PC-3 (cell line): ENCODE measurements around the gene TMEM174. TPM values are rescaled to one million over a fixed set of nuclear protein-coding genes. Genes with fewer than 3 reads are reported as not detected.

Experiments
- ATAC-seq: fragments of 200-7000 bp; cut with Tn5 transposase; 2 replicates; pipeline ENCODE4 v1.9.1; 2020; ENCODE audit warnings: mild to moderate bottlenecking, moderate library complexity
- BruUV-seq: library from RNA; stranded (reverse); fragments of 400-500 nt; replicated peaks from 2 replicates; lab custom pipeline; 2021; lab: Mats Ljungman, UMichigan
- CTCF ChIA-PET: fragments of 300-600 bp; sonication (Branson Sonifier 250); formaldehyde crosslinking; loops from one replicate; lab custom pipeline; 2022; ENCODE audit warnings: antibody characterized with exemption; lab: Charles Lee
- POLR2A ChIA-PET: fragments of 300-600 bp; sonication (Branson Sonifier 250); formaldehyde crosslinking; loops from one replicate; lab custom pipeline; 2022; ENCODE audit warnings: antibody characterized with exemption; ENCODE audit not compliant: unreplicated experiment; lab: Charles Lee
- DNase-seq: peaks from one replicate; pipeline ENCODE4 v3.0.0-alpha.2; 2015
- H2AFZ ChIP-seq: fragments of 300-600 bp; sonication (generic); 2 replicates; pipeline ENCODE4 v1.6.0; 2016; ENCODE audit warnings: antibody characterized with exemption, low read length
- H3F3A ChIP-seq: fragments of 300-600 bp; sonication (generic); one replicate; pipeline ENCODE4 v1.6.0; 2017; ENCODE audit warnings: antibody characterized with exemption, low read length, control low read depth, mild to moderate bottlenecking; ENCODE audit not compliant: unreplicated experiment
- H3K27ac ChIP-seq: fragments of 300-600 bp; sonication (generic); 2 replicates; pipeline ENCODE4 v1.5.1; 2016; ENCODE audit warnings: mild to moderate bottlenecking, low read length
- H3K27me3 ChIP-seq: fragments of 300-600 bp; sonication (generic); 2 replicates; pipeline ENCODE4 v1.6.1; 2016; ENCODE audit warnings: low read length, mixed read lengths
- H3K36me3 ChIP-seq: fragments of 300-600 bp; sonication (generic); 2 replicates; pipeline ENCODE4 v1.6.1; 2016; ENCODE audit warnings: low read depth, mixed run types, low read length, mixed read lengths
- H3K4me1 ChIP-seq: fragments of 300-600 bp; sonication (generic); 2 replicates; pipeline ENCODE4 v1.5.1; 2016; ENCODE audit warnings: low read length; ENCODE audit not compliant: insufficient read depth
- H3K4me2 ChIP-seq: fragments of 300-600 bp; sonication (generic); 2 replicates; pipeline ENCODE4 v1.6.0; 2016; ENCODE audit warnings: low read length
- H3K4me3 ChIP-seq: fragments of 300-600 bp; sonication (generic); 2 replicates; pipeline ENCODE4 v1.5.1; 2016; ENCODE audit warnings: mild to moderate bottlenecking, low read length, mixed read lengths
- H3K79me2 ChIP-seq: fragments of 300-600 bp; sonication (generic); 2 replicates; pipeline ENCODE4 v1.6.1; 2017; ENCODE audit warnings: low read length, mixed read lengths
- H3K9ac ChIP-seq: fragments of 300-600 bp; sonication (generic); 2 replicates; pipeline ENCODE4 v1.6.0; 2016; ENCODE audit warnings: mild to moderate bottlenecking, low read length
- H3K9me2 ChIP-seq: fragments of 300-600 bp; sonication (generic); replicated peaks from 2 replicates; pipeline ENCODE4 v1.6.1; 2016; ENCODE audit warnings: mixed run types, low read length, mixed read lengths
- H3K9me3 ChIP-seq: fragments of 300-600 bp; sonication (generic); 2 replicates; pipeline ENCODE4 v1.6.1; 2016; ENCODE audit warnings: low read length, mixed read lengths
- H4K20me1 ChIP-seq: fragments of 300-600 bp; sonication (generic); 2 replicates; pipeline ENCODE4 v1.6.1; 2016; ENCODE audit warnings: low read length, mixed read lengths
- EZH2 ChIP-seq: fragments of 300-600 bp; sonication (generic); IDR thresholded peaks from one replicate; pipeline ENCODE4 v1.6.1; 2017; ENCODE audit warnings: antibody characterized with exemption, mild to moderate bottlenecking, low read length; ENCODE audit not compliant: unreplicated experiment
- EZH2phosphoT487 ChIP-seq: fragments of 300-600 bp; sonication (generic); IDR thresholded peaks from 2 replicates; pipeline ENCODE4 v1.6.1; 2018; ENCODE audit warnings: mild to moderate bottlenecking, antibody characterized with exemption, low read length, borderline replicate concordance
- intact Hi-C: fragments of 100-400 bp; cut with micrococcal nuclease; formaldehyde crosslinking; loops from 2 replicates; pipeline ENCODE4 v1.9.0; 2023
- total RNA-seq: library from RNA; depleted of rRNA; stranded (reverse); fragments of >200 nt; gene quantifications from 2 replicates; pipeline ENCODE4 v1.2.3, GENCODE V29; 2014
- TF ChIP-seq, protein P1 (sequence below): fragments of 300-600 bp; sonication (generic); conservative IDR thresholded peaks from 2 replicates; pipeline ENCODE4 v1.5.1; 2017; ENCODE audit warnings: antibody characterized with exemption, low read depth, mild to moderate bottlenecking, low read length

TMEM174 gene
- total RNA-seq, 1 experiment from 2014 or later = not detected

- Histone ChIP-seq H3K9me2 (no peaks in the 10 kb centered on the region), H2AFZ (no peak overlapping the region), H3K27me3 (no peaks in the 10 kb centered on the region), H3K79me2 (no peaks in the 10 kb centered on the region), H3K9ac (no peak overlapping the region), H3K4me2 (no peak overlapping the region), H3K27ac (no peak overlapping the region), H3K9me3 (no peaks in the 10 kb centered on the region), H4K20me1 (no peaks in the 10 kb centered on the region), H3K4me3 (no peak overlapping the region), H3K4me1 (peaks cover 6% of the 10 kb centered on the region; the same call in 1 of the 2 replicates), H3K36me3 (no peaks in the 10 kb centered on the region), H3F3A (no peaks in the 10 kb centered on the region)
- TF ChIP-seq EZH2phosphoT487 (no peak), EZH2 (no peak)
- TF ChIP-seq, protein P1, sequence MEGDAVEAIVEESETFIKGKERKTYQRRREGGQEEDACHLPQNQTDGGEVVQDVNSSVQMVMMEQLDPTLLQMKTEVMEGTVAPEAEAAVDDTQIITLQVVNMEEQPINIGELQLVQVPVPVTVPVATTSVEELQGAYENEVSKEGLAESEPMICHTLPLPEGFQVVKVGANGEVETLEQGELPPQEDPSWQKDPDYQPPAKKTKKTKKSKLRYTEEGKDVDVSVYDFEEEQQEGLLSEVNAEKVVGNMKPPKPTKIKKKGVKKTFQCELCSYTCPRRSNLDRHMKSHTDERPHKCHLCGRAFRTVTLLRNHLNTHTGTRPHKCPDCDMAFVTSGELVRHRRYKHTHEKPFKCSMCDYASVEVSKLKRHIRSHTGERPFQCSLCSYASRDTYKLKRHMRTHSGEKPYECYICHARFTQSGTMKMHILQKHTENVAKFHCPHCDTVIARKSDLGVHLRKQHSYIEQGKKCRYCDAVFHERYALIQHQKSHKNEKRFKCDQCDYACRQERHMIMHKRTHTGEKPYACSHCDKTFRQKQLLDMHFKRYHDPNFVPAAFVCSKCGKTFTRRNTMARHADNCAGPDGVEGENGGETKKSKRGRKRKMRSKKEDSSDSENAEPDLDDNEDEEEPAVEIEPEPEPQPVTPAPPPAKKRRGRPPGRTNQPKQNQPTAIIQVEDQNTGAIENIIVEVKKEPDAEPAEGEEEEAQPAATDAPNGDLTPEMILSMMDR = no peak
- intact Hi-C loops = no loop called here
- BruUV-seq = no TSS peak
- POLR2A ChIA-PET = no interaction called here
- DNase-seq = no peak
- CTCF ChIA-PET = no interaction called here
- ATAC-seq = no peak
Observed at GRCh38 chr5:73183481-73183891, 10.5 kb downstream of the TMEM174 start.

- H3K4me2 ChIP-seq = no peak overlapping the region
- ATAC-seq = no peak
- TF ChIP-seq, protein P1 = no peak
- TF ChIP-seq EZH2phosphoT487 (no peak), EZH2 (no peak)
- no peak overlapping the region for H3K4me3 ChIP-seq
- H3K79me2 ChIP-seq = no peaks in the 10 kb centered on the region
- CTCF ChIA-PET = no interaction called here
- POLR2A ChIA-PET = no interaction called here
- no peaks in the 10 kb centered on the region for H3K4me1 ChIP-seq
- no peak for DNase-seq
- H3K9me3 ChIP-seq = no peaks in the 10 kb centered on the region
- H3F3A ChIP-seq = no peaks in the 10 kb centered on the region
- no peaks in the 10 kb centered on the region for H3K36me3 ChIP-seq
- H3K9me2 ChIP-seq = no peaks in the 10 kb centered on the region
- BruUV-seq = no TSS peak
- no peaks in the 10 kb centered on the region for H3K27me3 ChIP-seq
- no peak overlapping the region for H3K9ac ChIP-seq
- intact Hi-C loops = no loop called here
- H4K20me1 ChIP-seq = no peaks in the 10 kb centered on the region
- no peak overlapping the region for H2AFZ ChIP-seq
- no peak overlapping the region for H3K27ac ChIP-seq
Observed at GRCh38 chr5:73186976-73187375, 14.0 kb downstream of the TMEM174 start.

DNA sequence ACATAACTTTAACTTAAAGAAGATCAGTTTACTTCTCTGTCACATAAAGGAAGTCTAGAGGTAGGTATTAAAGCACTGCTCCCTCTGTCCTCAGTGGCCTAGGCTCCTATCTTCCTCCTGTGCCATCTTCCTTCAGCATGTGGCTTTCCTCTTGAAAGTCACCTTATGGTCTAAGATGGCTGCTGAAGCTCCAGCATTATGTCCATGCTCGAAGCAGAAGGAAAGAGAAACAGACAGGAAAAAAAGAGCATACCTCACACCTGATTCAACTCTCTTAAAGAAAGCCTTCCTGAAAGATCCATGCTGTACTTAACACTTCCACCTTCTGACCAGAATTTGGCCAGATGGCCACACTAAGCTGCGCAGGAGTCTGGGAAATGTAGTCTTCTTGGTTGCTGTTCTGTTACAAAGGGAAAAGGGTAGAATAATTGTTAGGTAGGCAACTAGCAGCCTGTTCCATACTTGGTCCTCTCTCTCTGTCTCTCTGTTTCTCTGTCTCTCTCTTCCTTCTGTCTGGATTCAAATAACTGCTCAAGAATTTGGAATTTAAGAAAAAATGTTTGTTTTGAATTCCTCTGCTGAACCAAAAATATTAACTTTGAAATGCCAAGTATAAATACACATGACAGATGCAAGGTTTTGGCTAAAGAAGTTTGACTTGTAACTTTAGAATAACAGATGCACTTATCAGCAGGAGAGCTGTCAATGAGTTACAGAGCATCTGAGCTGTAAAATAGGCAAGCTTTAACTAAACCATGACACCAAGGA, 16.0 kb downstream of the TMEM174 start:
- ChIA-PET CTCF (no interaction called here), POLR2A (no interaction called here)
- no peaks in the 10 kb centered on the region for H3K36me3 ChIP-seq
- H3K9me3 ChIP-seq = no peaks in the 10 kb centered on the region
- H3K79me2 ChIP-seq = no peaks in the 10 kb centered on the region
- TF ChIP-seq EZH2 (no peak), EZH2phosphoT487 (no peak)
- TF ChIP-seq, protein P1 = no peak
- no peaks in the 10 kb centered on the region for H4K20me1 ChIP-seq
- no peak for DNase-seq
- no peaks in the 10 kb centered on the region for H3F3A ChIP-seq
- ATAC-seq = no peak
- no peak overlapping the region for H3K9ac ChIP-seq
- no peak overlapping the region for H3K4me3 ChIP-seq
- no peak overlapping the region for H2AFZ ChIP-seq
- no peaks in the 10 kb centered on the region for H3K4me1 ChIP-seq
- H3K27me3 ChIP-seq = no peaks in the 10 kb centered on the region
- H3K9me2 ChIP-seq = no peaks in the 10 kb centered on the region
- no peak overlapping the region for H3K4me2 ChIP-seq
- no peak overlapping the region for H3K27ac ChIP-seq
- intact Hi-C loops = no loop called here
- no TSS peak for BruUV-seq
